Fibroblast of villous mesenchyme (primary cell): ENCODE data around the gene TAF10. TPM values are rescaled to one million over a fixed set of nuclear protein-coding genes. Genes with fewer than 3 reads are reported as not detected.

ENCODE experiments used
- DNase-seq: peaks from one replicate; pipeline ENCODE4 v3.0.0-alpha.2; 2010; ENCODE audit warnings: low read depth
- H3K4me3 ChIP-seq: 2 replicates; pipeline ENCODE4 v1.5.1; 2011; ENCODE audit warnings: low read depth, mild to moderate bottlenecking, low read length
- CTCF ChIP-seq: IDR thresholded peaks from 2 replicates; pipeline ENCODE4 v1.5.1; 2012; ENCODE audit warnings: low read depth, mild to moderate bottlenecking, low read length; ENCODE audit not compliant: insufficient read depth
- total RNA-seq: library from RNA; depleted of rRNA; stranded (reverse); fragments of >200 nt; gene quantifications from 2 replicates; pipeline ENCODE4 v1.2.3, GENCODE V29; 2012

TAF10 gene
- total RNA-seq, 1 donor: 28.9 TPM

DNA sequence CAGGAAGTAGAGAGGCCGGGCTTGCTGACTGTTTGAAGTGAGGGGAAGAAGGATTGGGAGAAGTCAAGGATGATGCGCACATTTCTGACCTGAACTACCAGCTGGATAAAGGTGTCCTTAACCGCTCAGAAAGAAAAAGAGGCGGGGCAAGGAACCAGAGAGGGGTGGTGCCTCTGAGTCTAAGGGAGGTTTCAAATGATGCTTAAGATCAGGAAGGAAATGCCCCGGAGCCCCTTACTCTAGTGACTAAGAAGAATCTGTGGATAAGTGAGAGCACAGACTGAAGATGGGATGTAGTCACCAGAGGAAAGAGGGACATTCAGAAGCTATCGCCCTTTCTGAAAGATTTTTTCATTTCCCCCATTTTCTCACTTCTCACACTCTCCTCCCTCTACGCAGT, 30.9 kb upstream of the TAF10 start:
- no peak for TF ChIP-seq CTCF
- H3K4me3 ChIP-seq: no peak overlapping the region
- DNase-seq: no peak

DNA sequence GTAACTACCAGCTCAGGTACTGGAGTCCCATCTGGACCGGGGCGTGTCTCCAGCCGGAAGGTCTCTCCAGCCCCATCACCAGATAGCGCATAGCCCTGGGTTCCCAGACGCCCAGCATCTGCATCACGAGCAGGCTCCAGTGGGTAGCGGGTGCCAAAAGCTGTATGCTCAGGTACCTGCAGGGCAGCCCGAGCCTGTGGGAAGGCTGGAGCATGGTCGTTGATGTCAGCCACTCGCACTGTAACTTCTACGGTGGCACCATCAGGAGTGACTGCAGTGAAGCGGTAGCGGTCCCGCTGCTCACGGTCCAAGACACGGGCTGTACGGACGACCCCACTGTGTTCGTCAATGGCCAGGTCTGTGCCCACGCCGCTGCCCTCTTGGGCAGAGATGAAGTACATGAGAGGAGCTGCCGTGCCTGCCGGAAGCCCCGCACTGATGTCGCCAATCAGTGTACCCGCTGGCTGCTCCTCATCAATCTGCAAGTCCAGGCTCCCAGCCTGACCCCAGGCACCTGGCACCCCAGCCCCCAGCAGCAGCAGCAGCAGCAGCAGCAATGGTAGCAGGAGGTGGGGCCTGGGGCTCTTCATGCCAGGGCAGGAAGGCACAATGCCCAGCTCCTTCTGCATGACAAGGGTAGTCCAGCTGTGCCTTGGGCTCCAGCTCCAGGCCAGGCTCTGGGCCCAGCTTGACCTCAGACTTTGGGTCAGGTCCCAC, 29.1 kb upstream of the TAF10 start:
- DNase-seq: no peak
- no peak overlapping the region for H3K4me3 ChIP-seq
- TF ChIP-seq CTCF: no peak

DNA sequence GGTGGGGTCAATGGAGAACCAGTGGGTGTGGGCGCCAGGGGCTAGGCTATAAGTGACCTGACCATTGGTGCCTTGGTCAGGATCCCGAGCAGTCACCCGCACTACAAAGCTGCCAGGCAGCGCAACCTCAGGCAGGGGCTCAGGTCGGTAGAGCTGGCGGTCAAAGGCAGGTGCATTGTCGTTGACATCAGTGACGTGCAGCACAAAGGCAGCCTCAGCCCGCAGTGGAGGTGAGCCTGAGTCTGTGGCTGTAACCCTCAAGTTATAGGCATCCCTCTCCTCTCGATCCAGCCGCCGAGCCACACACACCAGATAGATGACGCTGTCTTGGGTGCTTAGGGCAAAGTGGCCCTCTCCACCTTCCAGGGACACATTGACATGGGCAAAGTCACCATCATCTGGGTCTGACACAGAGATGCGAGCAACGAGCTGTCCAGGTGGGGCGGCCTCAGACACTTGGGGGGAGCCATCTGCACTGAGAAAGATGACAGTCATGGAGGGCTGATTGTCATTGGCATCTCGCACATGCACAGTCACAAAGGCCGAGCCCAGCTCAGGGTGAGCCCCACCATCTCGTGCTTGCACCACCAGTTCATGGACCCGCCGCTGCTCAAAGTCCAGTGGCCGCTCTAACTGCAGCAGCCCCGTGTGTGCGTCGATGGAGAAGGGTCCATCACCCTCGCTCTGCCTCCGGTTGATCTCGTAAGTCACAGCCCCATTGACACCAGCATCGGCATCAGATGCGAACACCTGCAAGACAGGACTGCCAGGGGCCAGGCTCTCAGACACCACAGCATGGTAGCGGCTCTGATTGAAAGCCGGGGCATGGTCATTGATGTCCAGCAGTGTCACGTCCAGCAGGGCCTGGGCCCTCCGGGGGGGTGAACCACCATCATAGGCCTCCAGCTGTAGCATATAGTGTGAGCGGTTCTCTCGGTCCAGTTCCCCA, 28.3 kb upstream of the TAF10 start:
- H3K4me3 ChIP-seq: no peak overlapping the region
- no peak for DNase-seq
- no peak for TF ChIP-seq CTCF

DNA sequence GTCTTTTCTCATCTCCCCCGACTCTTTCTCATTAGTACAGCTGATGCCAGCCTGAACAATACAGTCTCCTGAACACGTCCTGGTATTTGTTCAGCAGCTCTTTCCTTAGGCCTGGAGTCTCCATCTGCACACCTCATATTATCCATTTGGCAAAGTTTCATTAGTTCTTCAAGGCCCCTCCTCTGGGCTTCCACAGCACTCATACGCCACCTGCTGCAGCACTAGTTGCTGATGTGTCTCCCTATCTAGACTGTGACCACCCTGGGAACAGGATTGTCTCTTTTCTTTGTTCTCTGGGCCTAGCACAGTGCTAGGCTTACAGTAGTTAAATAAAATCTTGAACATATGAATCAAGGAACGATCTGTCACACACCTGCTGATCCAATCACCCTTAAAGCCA, 26.4 kb upstream of the TAF10 start:
- TF ChIP-seq CTCF: no peak
- no peak overlapping the region for H3K4me3 ChIP-seq
- no peak for DNase-seq

DNA sequence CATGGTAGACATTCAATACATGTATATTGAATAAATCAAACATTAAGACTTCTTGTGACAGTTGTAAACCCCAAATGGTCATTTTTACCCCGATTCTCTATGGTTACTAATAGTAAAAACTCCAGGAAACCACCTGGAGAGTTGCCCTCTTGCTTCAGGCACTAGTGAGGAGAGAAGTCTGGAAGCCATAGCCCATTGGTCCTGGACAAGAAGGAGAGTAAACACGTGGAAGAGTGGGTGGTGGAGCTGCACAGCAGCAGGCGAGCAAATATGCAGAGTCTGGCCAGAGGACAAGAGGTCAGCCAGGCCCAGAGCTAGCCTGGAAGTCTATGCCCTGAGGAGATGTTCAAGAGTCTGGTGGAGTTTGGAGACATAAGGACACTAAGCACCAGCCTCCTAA, 25.9 kb upstream of the TAF10 start:
- DNase-seq: peak; percentile 79
- no peak for TF ChIP-seq CTCF
- H3K4me3 ChIP-seq: no peak overlapping the region

DNA sequence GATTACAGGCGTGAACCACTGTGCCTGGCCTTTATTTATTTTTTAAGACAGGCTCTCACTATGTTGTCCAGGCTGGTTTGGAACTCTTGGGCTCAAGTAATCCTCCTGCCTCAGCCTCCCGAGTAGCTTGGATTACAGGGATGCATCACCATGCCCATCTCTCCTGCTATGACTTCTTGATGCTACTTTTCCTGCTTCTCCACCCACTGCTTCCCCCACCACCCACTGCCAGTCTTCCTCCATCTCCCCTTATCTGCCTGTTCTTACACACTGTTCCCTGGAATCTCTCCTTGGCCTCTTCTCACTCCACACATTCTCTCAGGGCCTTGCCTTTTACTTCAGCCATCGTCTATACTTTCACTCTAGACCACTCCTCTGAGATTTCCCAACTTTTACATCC, 24.5 kb upstream of the TAF10 start:
- no peak overlapping the region for H3K4me3 ChIP-seq
- DNase-seq: no peak
- TF ChIP-seq CTCF: no peak
